ENCODE data around the gene KANSL1. TPM values are rescaled to one million over a fixed set of nuclear protein-coding genes. Genes with fewer than 3 reads are reported as not detected.

Gene KANSL1
- total RNA-seq, 1 donor from 2014 or later = 121 TPM

- Mint-ChIP-seq H3K4me1 (peaks cover 41% of the 10 kb centered on the region), H3K36me3 (ENCODE audit: low read depth) (peaks cover 7% of the 10 kb centered on the region)
- TF ChIP-seq CTCF (conservative IDR thresholded peaks at IDR 0.05) = no peak
Measured at GRCh38 chr17:46140645-46141197, 52.5 kb downstream of the KANSL1 start.

GRCh38 chr17:46139432-46140210, 53.6 kb downstream of the KANSL1 start:
- no peak for TF ChIP-seq CTCF (conservative IDR thresholded peaks at IDR 0.05)
- Mint-ChIP-seq H3K4me3 (no peak overlapping the region), H3K36me3 (ENCODE audit: low read depth) (peaks cover 7% of the 10 kb centered on the region), H3K9me3 (no peaks in the 10 kb centered on the region), H3K27ac (ENCODE audit: unreplicated experiment) (no peak overlapping the region), H3K27me3 (ENCODE audit: low read depth) (no peaks in the 10 kb centered on the region), H3K4me1 (peaks cover 37% of the 10 kb centered on the region)
- DNase-seq (ENCODE audit: low read depth, low spot score) = no peak

More at GRCh38 chr17:46140645-46141197, 52.5 kb downstream of the KANSL1 start:
- Mint-ChIP-seq H3K9me3 (no peaks in the 10 kb centered on the region), H3K4me3 (no peak overlapping the region), H3K27ac (ENCODE audit: unreplicated experiment) (no peak overlapping the region), H3K27me3 (ENCODE audit: low read depth) (no peaks in the 10 kb centered on the region)
- DNase-seq (ENCODE audit: low read depth, low spot score) = no peak

- Mint-ChIP-seq H3K27ac (ENCODE audit: unreplicated experiment) (no peak overlapping the region), H3K36me3 (ENCODE audit: low read depth) (peaks cover 7% of the 10 kb centered on the region)
Measured at GRCh38 chr17:46138473-46138872, 54.8 kb downstream of the KANSL1 start.

GRCh38 chr17:46136820-46137219, 56.4 kb downstream of the KANSL1 start:
- H3K27me3 Mint-ChIP-seq (ENCODE audit: low read depth) = no peaks in the 10 kb centered on the region
- peaks cover 29% of the 10 kb centered on the region for H3K4me1 Mint-ChIP-seq
- no peak for DNase-seq (ENCODE audit: low read depth, low spot score)
- no peak for TF ChIP-seq CTCF (conservative IDR thresholded peaks at IDR 0.05)
- H3K27ac Mint-ChIP-seq (ENCODE audit: unreplicated experiment) = no peak overlapping the region
- H3K9me3 Mint-ChIP-seq = no peaks in the 10 kb centered on the region
- H3K4me3 Mint-ChIP-seq = no peak overlapping the region
- peaks cover 9% of the 10 kb centered on the region for H3K36me3 Mint-ChIP-seq (ENCODE audit: low read depth)

More at GRCh38 chr17:46138473-46138872, 54.8 kb downstream of the KANSL1 start:
- peaks cover 28% of the 10 kb centered on the region for H3K4me1 Mint-ChIP-seq
- no peak overlapping the region for H3K4me3 Mint-ChIP-seq
- TF ChIP-seq CTCF (conservative IDR thresholded peaks at IDR 0.05) = no peak
- H3K27me3 Mint-ChIP-seq (ENCODE audit: low read depth) = no peaks in the 10 kb centered on the region
- DNase-seq (ENCODE audit: low read depth, low spot score) = no peak
- H3K9me3 Mint-ChIP-seq = no peaks in the 10 kb centered on the region

- H3K4me1 Mint-ChIP-seq = peaks cover 35% of the 10 kb centered on the region
- peaks cover 9% of the 10 kb centered on the region for H3K36me3 Mint-ChIP-seq (ENCODE audit: low read depth)
- no peak overlapping the region for H3K4me3 Mint-ChIP-seq
Measured at GRCh38 chr17:46135879-46136563, 57.2 kb downstream of the KANSL1 start.

More at GRCh38 chr17:46135879-46136563, 57.2 kb downstream of the KANSL1 start:
- Mint-ChIP-seq H3K27me3 (ENCODE audit: low read depth) (no peaks in the 10 kb centered on the region), H3K9me3 (no peaks in the 10 kb centered on the region), H3K27ac (ENCODE audit: unreplicated experiment) (no peak overlapping the region)
- no peak for DNase-seq (ENCODE audit: low read depth, low spot score)
- no peak for TF ChIP-seq CTCF (conservative IDR thresholded peaks at IDR 0.05)

All from neural crest cell (in vitro differentiated cells).